Measurements from ENCODE around the gene ATG7. TPM values are rescaled to one million over a fixed set of nuclear protein-coding genes. Genes with fewer than 3 reads are reported as not detected.

The ATG7 gene
- total and polyA plus RNA-seq, 4 donors, result 7.4 to 53.8 (median 15.6) TPM

DNA sequence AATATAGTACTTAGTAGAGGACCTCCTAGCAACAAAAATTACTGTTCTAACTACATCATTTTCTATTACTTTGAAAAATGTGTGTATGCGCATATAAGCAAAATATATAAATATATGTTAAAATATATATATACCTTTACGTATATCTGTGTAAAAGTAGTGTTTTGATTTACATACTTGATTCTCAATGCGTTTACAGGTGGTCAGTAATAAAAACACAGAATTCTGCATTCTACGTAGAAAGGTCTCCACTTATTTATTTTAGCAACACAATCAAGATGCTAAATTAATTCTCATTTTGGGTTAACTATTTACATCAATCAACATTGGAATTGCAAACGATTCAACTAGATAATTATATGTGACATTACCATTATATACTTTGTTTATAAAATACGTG is 158.0 kb downstream of the ATG7 start:
- Histone ChIP-seq H3K36me3 (ENCODE audit: control insufficient read depth in 4 of 4, insufficient read depth in 3 of 4, low read depth in 1 of 4, low read length in 3 of 4) (peaks cover 0 to 3% (median 0%) of the 10 kb centered on the region in 4 donors), H3K27me3 (ENCODE audit: control insufficient read depth in 4 of 4, insufficient read depth in 4 of 4, low read length in 3 of 4) (no peaks in the 10 kb centered on the region), H3K9me3 (ENCODE audit: control insufficient read depth in 4 of 4, low read length in 3 of 4) (no peaks in the 10 kb centered on the region), H3K27ac (ENCODE audit: low read depth in 1 of 2, low read length in 2 of 2) (no peak overlapping the region), H3K9ac (ENCODE audit: low read depth in 1 of 2, low read length in 2 of 2) (no peak overlapping the region), H3K4me3 (ENCODE audit: low read depth in 1 of 3, low read length in 3 of 3) (no peak overlapping the region), H3K4me1 (ENCODE audit: control insufficient read depth in 4 of 4, insufficient read depth in 4 of 4, low read length in 3 of 4) (no peaks in the 10 kb centered on the region)
- TF ChIP-seq JUND (IDR thresholded peaks at IDR 0.05), result no peak
- TF ChIP-seq NR2F2 (IDR thresholded peaks at IDR 0.05), result no peak
- no peak for TF ChIP-seq TAF1 (conservative IDR thresholded peaks at IDR 0.05)
- TF ChIP-seq, protein P1, sequence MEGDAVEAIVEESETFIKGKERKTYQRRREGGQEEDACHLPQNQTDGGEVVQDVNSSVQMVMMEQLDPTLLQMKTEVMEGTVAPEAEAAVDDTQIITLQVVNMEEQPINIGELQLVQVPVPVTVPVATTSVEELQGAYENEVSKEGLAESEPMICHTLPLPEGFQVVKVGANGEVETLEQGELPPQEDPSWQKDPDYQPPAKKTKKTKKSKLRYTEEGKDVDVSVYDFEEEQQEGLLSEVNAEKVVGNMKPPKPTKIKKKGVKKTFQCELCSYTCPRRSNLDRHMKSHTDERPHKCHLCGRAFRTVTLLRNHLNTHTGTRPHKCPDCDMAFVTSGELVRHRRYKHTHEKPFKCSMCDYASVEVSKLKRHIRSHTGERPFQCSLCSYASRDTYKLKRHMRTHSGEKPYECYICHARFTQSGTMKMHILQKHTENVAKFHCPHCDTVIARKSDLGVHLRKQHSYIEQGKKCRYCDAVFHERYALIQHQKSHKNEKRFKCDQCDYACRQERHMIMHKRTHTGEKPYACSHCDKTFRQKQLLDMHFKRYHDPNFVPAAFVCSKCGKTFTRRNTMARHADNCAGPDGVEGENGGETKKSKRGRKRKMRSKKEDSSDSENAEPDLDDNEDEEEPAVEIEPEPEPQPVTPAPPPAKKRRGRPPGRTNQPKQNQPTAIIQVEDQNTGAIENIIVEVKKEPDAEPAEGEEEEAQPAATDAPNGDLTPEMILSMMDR (IDR thresholded peaks at IDR 0.05; ENCODE audit: low read depth, low read length, missing input control), result no peak
- TF ChIP-seq GABPA (IDR thresholded peaks at IDR 0.05 in 1 of 2, conservative IDR thresholded peaks at IDR 0.05 in 1 of 2), result no peak
- no peak for TF ChIP-seq SP1 (IDR thresholded peaks at IDR 0.05)
- DNase-seq (ENCODE audit: low spot score), result no peak
- 94% methylated on average over 6 of the region's 6 CpGs for WGBS

DNA sequence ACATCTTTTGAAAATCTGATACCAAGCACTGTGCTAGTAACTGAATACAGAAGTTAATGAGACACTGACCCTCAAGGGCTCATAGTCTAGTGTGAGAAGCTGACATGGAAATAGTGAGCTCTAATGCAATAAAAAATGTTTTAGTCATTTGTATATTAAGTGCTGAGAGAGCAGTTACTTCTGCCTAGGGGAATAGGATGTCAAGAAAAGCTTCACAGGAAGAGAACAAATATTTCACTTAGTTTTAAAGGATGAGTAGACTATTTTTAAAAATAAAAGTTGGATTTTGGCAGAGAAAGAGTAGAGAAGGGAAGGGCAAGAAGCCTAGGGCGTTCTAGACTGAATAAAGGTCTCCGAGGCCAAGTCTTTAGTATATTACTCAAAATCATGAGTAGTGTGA is 158.4 kb downstream of the ATG7 start:
- no peak overlapping the region for H3K9ac ChIP-seq (ENCODE audit: low read depth in 1 of 2, low read length in 2 of 2)
- no peaks in the 10 kb centered on the region for H3K4me1 ChIP-seq (ENCODE audit: control insufficient read depth in 4 of 4, insufficient read depth in 4 of 4, low read length in 3 of 4)
- no peak for DNase-seq (ENCODE audit: low spot score)
- peaks cover 0 to 3% (median 0%) of the 10 kb centered on the region in 4 donors for H3K36me3 ChIP-seq (ENCODE audit: control insufficient read depth in 4 of 4, insufficient read depth in 3 of 4, low read depth in 1 of 4, low read length in 3 of 4)
- TF ChIP-seq, protein P2, sequence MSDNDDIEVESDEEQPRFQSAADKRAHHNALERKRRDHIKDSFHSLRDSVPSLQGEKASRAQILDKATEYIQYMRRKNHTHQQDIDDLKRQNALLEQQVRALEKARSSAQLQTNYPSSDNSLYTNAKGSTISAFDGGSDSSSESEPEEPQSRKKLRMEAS (IDR thresholded peaks at IDR 0.05), result no peak
- no peak for TF ChIP-seq RAD21 (IDR thresholded peaks at IDR 0.05)
- no peak for TF ChIP-seq SP1 (IDR thresholded peaks at IDR 0.05)
- TF ChIP-seq, protein P1 (IDR thresholded peaks at IDR 0.05; ENCODE audit: low read depth, low read length, missing input control), result no peak
- TF ChIP-seq TAF1 (conservative IDR thresholded peaks at IDR 0.05), result no peak
- TF ChIP-seq, protein P3, sequence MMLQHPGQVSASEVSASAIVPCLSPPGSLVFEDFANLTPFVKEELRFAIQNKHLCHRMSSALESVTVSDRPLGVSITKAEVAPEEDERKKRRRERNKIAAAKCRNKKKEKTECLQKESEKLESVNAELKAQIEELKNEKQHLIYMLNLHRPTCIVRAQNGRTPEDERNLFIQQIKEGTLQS (IDR thresholded peaks at IDR 0.05), result no peak
- no peak for TF ChIP-seq JUND (IDR thresholded peaks at IDR 0.05)
- TF ChIP-seq, protein P4, sequence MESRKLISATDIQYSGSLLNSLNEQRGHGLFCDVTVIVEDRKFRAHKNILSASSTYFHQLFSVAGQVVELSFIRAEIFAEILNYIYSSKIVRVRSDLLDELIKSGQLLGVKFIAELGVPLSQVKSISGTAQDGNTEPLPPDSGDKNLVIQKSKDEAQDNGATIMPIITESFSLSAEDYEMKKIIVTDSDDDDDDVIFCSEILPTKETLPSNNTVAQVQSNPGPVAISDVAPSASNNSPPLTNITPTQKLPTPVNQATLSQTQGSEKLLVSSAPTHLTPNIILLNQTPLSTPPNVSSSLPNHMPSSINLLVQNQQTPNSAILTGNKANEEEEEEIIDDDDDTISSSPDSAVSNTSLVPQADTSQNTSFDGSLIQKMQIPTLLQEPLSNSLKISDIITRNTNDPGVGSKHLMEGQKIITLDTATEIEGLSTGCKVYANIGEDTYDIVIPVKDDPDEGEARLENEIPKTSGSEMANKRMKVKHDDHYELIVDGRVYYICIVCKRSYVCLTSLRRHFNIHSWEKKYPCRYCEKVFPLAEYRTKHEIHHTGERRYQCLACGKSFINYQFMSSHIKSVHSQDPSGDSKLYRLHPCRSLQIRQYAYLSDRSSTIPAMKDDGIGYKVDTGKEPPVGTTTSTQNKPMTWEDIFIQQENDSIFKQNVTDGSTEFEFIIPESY (IDR thresholded peaks at IDR 0.05), result no peak
- WGBS, result 69% methylated on average over 2 of the region's 2 CpGs
- H3K27ac ChIP-seq (ENCODE audit: low read depth in 1 of 2, low read length in 2 of 2), result no peak overlapping the region
- no peak overlapping the region for H3K4me3 ChIP-seq (ENCODE audit: low read depth in 1 of 3, low read length in 3 of 3)
- no peaks in the 10 kb centered on the region for H3K27me3 ChIP-seq (ENCODE audit: control insufficient read depth in 4 of 4, insufficient read depth in 4 of 4, low read length in 3 of 4)
- H3K9me3 ChIP-seq (ENCODE audit: control insufficient read depth in 4 of 4, low read length in 3 of 4), result no peaks in the 10 kb centered on the region

DNA sequence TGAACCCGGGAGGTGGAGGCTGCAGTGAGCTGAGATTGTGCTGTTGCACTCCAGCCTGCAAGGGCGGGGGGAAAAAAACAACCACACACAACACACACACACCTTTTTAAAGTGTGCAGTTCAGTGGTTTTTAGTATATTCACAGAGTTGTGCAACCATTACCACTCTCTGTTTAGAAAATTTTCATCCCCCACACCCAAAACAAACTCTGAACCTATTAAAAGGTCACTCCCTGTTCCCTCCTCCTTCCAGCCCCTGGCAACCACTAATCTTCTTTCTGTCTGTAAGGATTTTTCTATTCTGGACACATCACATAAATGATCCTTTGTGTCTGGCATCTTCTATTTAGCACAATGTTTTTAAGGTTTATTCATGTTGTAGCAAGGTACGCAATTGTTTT is 159.1 kb downstream of the ATG7 start:
- H3K27me3 ChIP-seq (ENCODE audit: control insufficient read depth in 4 of 4, insufficient read depth in 4 of 4, low read length in 3 of 4), result no peaks in the 10 kb centered on the region
- no peaks in the 10 kb centered on the region for H3K4me1 ChIP-seq (ENCODE audit: control insufficient read depth in 4 of 4, insufficient read depth in 4 of 4, low read length in 3 of 4)
- no peak overlapping the region for H3K9ac ChIP-seq (ENCODE audit: low read depth in 1 of 2, low read length in 2 of 2)
- H3K27ac ChIP-seq (ENCODE audit: low read depth in 1 of 2, low read length in 2 of 2), result no peak overlapping the region
- WGBS, result 92% methylated on average over 3 of the region's 3 CpGs
- no peak for DNase-seq (ENCODE audit: low spot score)
- peaks cover 0 to 3% (median 0%) of the 10 kb centered on the region in 4 donors for H3K36me3 ChIP-seq (ENCODE audit: control insufficient read depth in 4 of 4, insufficient read depth in 3 of 4, low read depth in 1 of 4, low read length in 3 of 4)
- no peak overlapping the region for H3K4me3 ChIP-seq (ENCODE audit: low read depth in 1 of 3, low read length in 3 of 3)
- TF ChIP-seq FOXA1 (IDR thresholded peaks at IDR 0.05) (no peak), HNF4A (conservative IDR thresholded peaks at IDR 0.05) (peak in 1 of 2 donors; percentile 6), HNF4G (IDR thresholded peaks at IDR 0.05) (no peak)
- TF ChIP-seq, protein P1 (IDR thresholded peaks at IDR 0.05; ENCODE audit: low read depth, low read length, missing input control), result no peak
- TF ChIP-seq, protein P4 (IDR thresholded peaks at IDR 0.05), result no peak
- no peaks in the 10 kb centered on the region for H3K9me3 ChIP-seq (ENCODE audit: control insufficient read depth in 4 of 4, low read length in 3 of 4)
